HEK293T (cell line): ENCODE results near the gene KIR2DL1.

Source experiments
- ARNT ChIP-seq: fragments of 450-650 bp; IDR thresholded peaks from 2 replicates; pipeline ENCODE4 v1.6.1; 2017; ENCODE audit warnings: mild to moderate bottlenecking
- BHLHE40 ChIP-seq: fragments of 450-650 bp; IDR thresholded peaks from 2 replicates; pipeline ENCODE4 v1.6.1; 2016; ENCODE audit warnings: mild to moderate bottlenecking, moderate library complexity, borderline replicate concordance
- FOXM1 ChIP-seq: fragments of 450-650 bp; IDR thresholded peaks from 2 replicates; pipeline ENCODE4 v1.6.1; 2017; ENCODE audit warnings: mild to moderate bottlenecking, borderline replicate concordance
- LEF1 ChIP-seq: fragments of 450-650 bp; IDR thresholded peaks from 2 replicates; pipeline ENCODE4 v1.6.1; 2017; ENCODE audit warnings: mild to moderate bottlenecking, borderline replicate concordance
- NFRKB ChIP-seq: fragments of 450-650 bp; IDR thresholded peaks from 2 replicates; pipeline ENCODE4 v1.6.1; 2016; ENCODE audit warnings: mild to moderate bottlenecking, moderate library complexity
- PKNOX1 ChIP-seq: fragments of 450-650 bp; IDR thresholded peaks from 2 replicates; pipeline ENCODE4 v1.6.1; 2016
- SP1 ChIP-seq: fragments of 450-650 bp; IDR thresholded peaks from 2 replicates; pipeline ENCODE4 v1.6.1; 2017

DNA sequence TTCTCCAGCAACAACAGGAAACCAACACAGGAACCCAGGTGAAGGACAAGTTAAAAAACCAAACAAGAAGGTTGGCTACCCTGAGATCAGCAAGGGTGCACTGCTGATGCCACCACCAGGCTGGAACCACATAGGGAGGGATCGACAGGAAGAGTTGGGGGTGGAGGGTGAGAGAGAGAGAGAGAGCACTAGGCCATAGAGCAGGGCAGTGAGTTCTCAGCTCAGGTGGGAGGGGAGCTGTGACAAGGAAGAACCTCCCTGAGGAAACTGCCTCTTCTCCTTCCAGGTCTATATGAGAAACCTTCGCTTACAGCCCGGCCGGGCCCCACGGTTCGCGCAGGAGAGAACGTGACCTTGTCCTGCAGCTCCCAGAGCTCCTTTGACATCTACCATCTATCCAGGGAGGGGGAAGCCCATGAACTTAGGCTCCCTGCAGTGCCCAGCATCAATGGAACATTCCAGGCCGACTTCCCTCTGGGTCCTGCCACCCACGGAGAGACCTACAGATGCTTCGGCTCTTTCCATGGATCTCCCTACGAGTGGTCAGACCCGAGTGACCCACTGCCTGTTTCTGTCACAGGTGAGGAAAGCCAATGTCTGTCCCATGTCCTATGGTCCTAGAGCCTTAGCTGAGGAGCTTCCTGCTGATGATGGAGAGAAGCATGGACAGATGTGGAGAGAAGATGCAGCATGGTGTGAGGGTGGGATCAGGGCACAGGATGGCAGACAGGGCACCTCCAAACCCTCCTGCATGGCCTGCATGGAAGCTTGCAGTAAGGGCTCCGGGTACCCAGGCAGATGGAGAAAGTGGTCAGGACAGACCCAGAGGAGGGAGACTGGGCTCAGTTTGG is 36.3 kb downstream of the KIR2DL1 start:
- TF ChIP-seq LEF1 = no peak
- no peak for TF ChIP-seq BHLHE40
- no peak for TF ChIP-seq ARNT
- TF ChIP-seq PKNOX1 = no peak
- no peak for TF ChIP-seq SP1
- TF ChIP-seq FOXM1 = no peak
- no peak for TF ChIP-seq NFRKB
